Measurements from ENCODE around the gene CCL22.

The CCL22 gene, protein sequence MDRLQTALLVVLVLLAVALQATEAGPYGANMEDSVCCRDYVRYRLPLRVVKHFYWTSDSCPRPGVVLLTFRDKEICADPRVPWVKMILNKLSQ

GRCh38 chr16:57358527-57359095, at the start of gene CCL22:
CCL22 (plus strand) TSS chr16:57358783; CDS start chr16:57358817, 34 bp downstream.
- no peak for DNase-seq
- H3K27me3 ChIP-seq (replicated peaks; ENCODE audit: insufficient read depth, low read length): no peaks in the 10 kb centered on the region
- H3K36me3 ChIP-seq (replicated peaks; ENCODE audit: insufficient read depth, low read length): no peaks in the 10 kb centered on the region
- H2AFZ ChIP-seq (ENCODE audit: low read length): no peak within 1 kb of the TSS
- H3K9ac ChIP-seq (ENCODE audit: low read length): no peak within 1 kb of the TSS
- H3K4me1 ChIP-seq (ENCODE audit: low read length): no peaks in the 10 kb centered on the region
- no peaks in the 10 kb centered on the region for H3K9me2 ChIP-seq (replicated peaks; ENCODE audit: insufficient read depth, low read length)
- no peaks in the 10 kb centered on the region for H3F3A ChIP-seq (ENCODE audit: insufficient read depth, low read length)
- TF ChIP-seq EZH2phosphoT487 (IDR thresholded peaks at IDR 0.05; ENCODE audit: low read length): no peak
- TF ChIP-seq EZH2 (optimal IDR thresholded peaks at IDR 0.05; ENCODE audit: low read depth, low read length): no peak
- TF ChIP-seq CTCF (IDR thresholded peaks at IDR 0.05; ENCODE audit: low read length): no peak
- no peaks in the 10 kb centered on the region for H3K9me3 ChIP-seq (replicated peaks; ENCODE audit: insufficient read depth, low read length)
- H3K79me2 ChIP-seq (ENCODE audit: low read length): no peaks in the 10 kb centered on the region
- no peaks in the 10 kb centered on the region for H4K20me1 ChIP-seq (ENCODE audit: insufficient read depth, low read length)
- no peak within 1 kb of the TSS for H3K27ac ChIP-seq (ENCODE audit: low read length)
- H3K4me2 ChIP-seq (ENCODE audit: low read depth, low read length): no peak within 1 kb of the TSS
- H3K4me3 ChIP-seq (ENCODE audit: low read length): no peak within 1 kb of the TSS

DNA sequence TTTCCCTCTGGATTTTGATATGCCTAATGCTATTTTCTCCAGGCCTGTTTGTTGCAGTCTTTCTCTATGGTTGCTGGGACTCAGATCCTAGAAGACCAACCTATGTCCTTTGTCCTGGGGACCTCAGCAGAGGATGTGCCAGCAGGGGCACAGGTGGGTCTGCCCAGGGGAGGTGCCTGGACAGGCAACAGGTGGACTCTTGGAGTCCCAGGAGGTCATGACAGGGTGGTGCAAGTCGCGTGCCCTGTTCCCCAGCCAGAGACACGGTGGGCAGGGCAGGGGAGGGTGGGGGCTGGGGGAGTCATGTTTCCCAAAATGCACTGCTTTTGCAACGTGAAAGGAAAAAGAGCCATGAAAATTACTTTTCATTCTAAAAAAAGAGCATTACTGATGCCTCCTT, 47.8 kb upstream of the CCL22 start:
- no peaks in the 10 kb centered on the region for H4K20me1 ChIP-seq (ENCODE audit: insufficient read depth, low read length)
- no peak overlapping the region for H2AFZ ChIP-seq (ENCODE audit: low read length)
- H3K9me3 ChIP-seq (replicated peaks; ENCODE audit: insufficient read depth, low read length): no peaks in the 10 kb centered on the region
- H3F3A ChIP-seq (ENCODE audit: insufficient read depth, low read length): no peaks in the 10 kb centered on the region
- H3K27ac ChIP-seq (ENCODE audit: low read length): no peak overlapping the region
- H3K4me3 ChIP-seq (ENCODE audit: low read length): no peak overlapping the region
- no peaks in the 10 kb centered on the region for H3K79me2 ChIP-seq (ENCODE audit: low read length)
- TF ChIP-seq EZH2phosphoT487 (IDR thresholded peaks at IDR 0.05; ENCODE audit: low read length) (no peak), CTCF (IDR thresholded peaks at IDR 0.05; ENCODE audit: low read length) (no peak), EZH2 (optimal IDR thresholded peaks at IDR 0.05; ENCODE audit: low read depth, low read length) (no peak)
- H3K9ac ChIP-seq (ENCODE audit: low read length): no peak overlapping the region
- no peak overlapping the region for H3K4me2 ChIP-seq (ENCODE audit: low read depth, low read length)
- peaks cover 11% of the 10 kb centered on the region; the same call in 1 of the 2 replicates for H3K4me1 ChIP-seq (ENCODE audit: low read length)
- H3K9me2 ChIP-seq (replicated peaks; ENCODE audit: insufficient read depth, low read length): no peaks in the 10 kb centered on the region
- H3K27me3 ChIP-seq (replicated peaks; ENCODE audit: insufficient read depth, low read length): no peaks in the 10 kb centered on the region
- no peaks in the 10 kb centered on the region for H3K36me3 ChIP-seq (replicated peaks; ENCODE audit: insufficient read depth, low read length)
- DNase-seq: no peak

DNA sequence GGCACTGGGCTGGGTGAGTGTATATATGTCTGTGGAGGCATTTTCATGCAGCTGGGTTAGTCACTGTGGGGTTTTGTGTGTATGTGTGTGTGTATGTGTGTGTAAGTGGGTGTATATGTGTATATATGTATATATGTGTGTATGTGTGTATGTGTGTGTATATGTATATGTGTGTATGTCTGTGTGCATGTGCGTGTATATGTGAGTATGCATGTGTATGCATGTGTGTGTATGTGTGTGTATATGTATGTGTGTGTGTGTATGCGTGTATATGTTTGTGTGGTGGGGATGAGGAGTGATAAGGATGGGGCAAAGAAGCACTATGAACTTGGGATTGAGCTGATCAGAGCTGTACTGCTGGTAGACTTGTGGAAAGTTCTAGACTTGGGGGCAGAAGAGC, 45.1 kb upstream of the CCL22 start:
- H3K9ac ChIP-seq (ENCODE audit: low read length): no peak overlapping the region
- H4K20me1 ChIP-seq (ENCODE audit: insufficient read depth, low read length): no peaks in the 10 kb centered on the region
- H3K27me3 ChIP-seq (replicated peaks; ENCODE audit: insufficient read depth, low read length): no peaks in the 10 kb centered on the region
- H3K4me2 ChIP-seq (ENCODE audit: low read depth, low read length): no peak overlapping the region
- H3K4me3 ChIP-seq (ENCODE audit: low read length): no peak overlapping the region
- no peak for DNase-seq
- no peaks in the 10 kb centered on the region for H3K79me2 ChIP-seq (ENCODE audit: low read length)
- H3K4me1 ChIP-seq (ENCODE audit: low read length): peaks cover 11% of the 10 kb centered on the region; the same call in 1 of the 2 replicates
- H3K36me3 ChIP-seq (replicated peaks; ENCODE audit: insufficient read depth, low read length): no peaks in the 10 kb centered on the region
- H3F3A ChIP-seq (ENCODE audit: insufficient read depth, low read length): no peaks in the 10 kb centered on the region
- H3K9me3 ChIP-seq (replicated peaks; ENCODE audit: insufficient read depth, low read length): no peaks in the 10 kb centered on the region
- no peak overlapping the region for H2AFZ ChIP-seq (ENCODE audit: low read length)
- H3K9me2 ChIP-seq (replicated peaks; ENCODE audit: insufficient read depth, low read length): no peaks in the 10 kb centered on the region
- no peak overlapping the region for H3K27ac ChIP-seq (ENCODE audit: low read length)
- TF ChIP-seq EZH2 (optimal IDR thresholded peaks at IDR 0.05; ENCODE audit: low read depth, low read length) (no peak), CTCF (IDR thresholded peaks at IDR 0.05; ENCODE audit: low read length) (no peak), EZH2phosphoT487 (IDR thresholded peaks at IDR 0.05; ENCODE audit: low read length) (no peak)

Data from MM.1S (cell line).